Activated T-helper 17 cell treated with anti-CD3 and anti-CD28 coated beads, Interleukin-2, amount 50 U/mL, for 72 hours (primary cell): Measurements from ENCODE around the gene SLX4IP. TPM values are rescaled to one million over a fixed set of nuclear protein-coding genes. Genes with fewer than 3 reads are reported as not detected.

Experiments
- ATAC-seq: fragments of 150-1000 bp; cut with Tn5 transposase; replicated peaks from 2 replicates; pipeline ENCODE4 v1.10.0; 2021; ENCODE audit warnings: mild to moderate bottlenecking, moderate library complexity
- H3K27ac Mint-ChIP-seq: one replicate; pipeline ENCODE4 v1.8.0; 2022; ENCODE audit warnings: mixed read lengths
- H3K27me3 Mint-ChIP-seq: one replicate; pipeline ENCODE4 v1.8.0; 2022; ENCODE audit warnings: mixed read lengths
- H3K36me3 Mint-ChIP-seq: one replicate; pipeline ENCODE4 v1.8.0; 2022; ENCODE audit warnings: low read depth, mild to moderate bottlenecking, mixed read lengths
- H3K4me1 Mint-ChIP-seq: one replicate; pipeline ENCODE4 v1.8.0; 2022; ENCODE audit warnings: mixed read lengths
- H3K4me3 Mint-ChIP-seq: one replicate; pipeline ENCODE4 v1.8.0; 2022; ENCODE audit warnings: mild to moderate bottlenecking, mixed read lengths
- H3K9me3 Mint-ChIP-seq: one replicate; pipeline ENCODE4 v1.8.0; 2022; ENCODE audit warnings: mixed read lengths
- total RNA-seq, 2 donors: library from RNA; stranded (reverse); gene quantifications; one replicate each; pipeline ENCODE4 v1.2.3, GENCODE V29; 2022

The SLX4IP gene
- total RNA-seq, 2 donors from 2014 or later, result 3.9 to 4.0 TPM

DNA sequence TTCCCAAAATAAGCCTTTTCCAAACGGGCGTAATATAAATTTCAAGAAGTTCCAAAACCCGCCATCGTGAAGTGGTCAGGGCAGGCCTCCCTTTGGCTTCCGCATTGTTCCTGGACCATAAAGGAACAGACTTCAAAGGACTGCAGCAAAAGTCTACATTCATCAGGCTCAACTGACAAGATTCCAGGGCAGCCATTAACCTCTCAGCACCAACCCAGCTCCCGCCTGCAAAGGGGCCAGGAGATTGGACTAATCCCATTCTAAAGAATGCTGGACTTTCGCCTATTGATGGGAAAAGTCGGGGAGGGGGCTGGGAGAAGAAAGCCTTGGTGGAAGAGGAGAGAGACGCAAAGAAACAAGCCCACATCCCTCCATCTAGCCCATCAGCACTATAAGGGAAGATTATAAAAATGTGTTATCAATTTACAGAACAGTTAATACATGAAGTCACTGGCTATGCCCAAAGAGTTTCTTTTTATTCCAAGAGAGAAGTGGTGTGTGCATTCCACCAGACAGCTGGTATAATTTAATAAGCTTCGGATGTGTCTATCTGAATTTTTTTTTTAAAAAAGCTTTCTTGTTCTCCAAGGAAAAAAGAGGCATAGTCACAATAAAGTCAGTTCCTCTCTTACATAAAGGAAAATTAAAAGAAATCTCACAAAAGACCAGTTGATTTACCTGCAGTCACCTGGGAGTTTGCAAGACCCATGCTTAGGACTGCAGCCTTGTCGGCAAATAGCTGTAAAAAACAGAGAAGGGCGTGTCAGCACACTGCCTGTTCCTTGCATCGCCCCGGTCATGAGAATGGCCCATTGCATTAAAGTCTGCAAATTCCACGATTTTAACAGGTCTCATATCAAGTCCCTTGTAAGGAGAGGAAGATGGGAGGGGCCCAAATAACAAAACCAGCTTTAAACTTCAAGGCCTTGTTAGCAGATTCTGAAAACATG is 220.9 kb downstream of the SLX4IP start:
- H3K9me3 Mint-ChIP-seq, result no peaks in the 10 kb centered on the region
- no peak overlapping the region for H3K27ac Mint-ChIP-seq
- no peak overlapping the region for H3K4me3 Mint-ChIP-seq
- no peaks in the 10 kb centered on the region for H3K4me1 Mint-ChIP-seq
- no peaks in the 10 kb centered on the region for H3K36me3 Mint-ChIP-seq
- ATAC-seq, result no peak
- peaks cover 26% of the 10 kb centered on the region for H3K27me3 Mint-ChIP-seq

DNA sequence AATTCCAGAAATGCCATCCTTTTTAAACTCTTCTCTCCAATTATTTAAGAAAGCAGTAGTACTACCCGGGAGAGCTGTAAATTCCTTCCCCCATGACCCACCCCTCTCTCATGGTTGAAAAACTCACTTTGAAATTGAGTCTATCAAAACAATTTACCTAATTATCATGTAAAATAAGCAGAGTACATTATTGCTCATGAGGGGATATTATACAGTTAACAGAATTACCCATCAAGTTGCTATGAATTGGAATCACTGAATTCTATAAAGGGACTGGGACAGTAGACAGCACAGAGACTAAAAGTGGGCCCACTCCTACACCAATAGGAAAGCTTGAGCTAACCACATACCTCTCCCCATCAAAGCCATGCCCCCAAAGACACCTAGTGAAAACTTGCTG is 222.3 kb downstream of the SLX4IP start:
- Mint-ChIP-seq H3K36me3 (no peaks in the 10 kb centered on the region), H3K4me1 (no peaks in the 10 kb centered on the region), H3K27me3 (peaks cover 36% of the 10 kb centered on the region), H3K4me3 (no peak overlapping the region), H3K27ac (no peak overlapping the region), H3K9me3 (no peaks in the 10 kb centered on the region)
- ATAC-seq, result no peak

GRCh38 chr20:10658051-10658823 is 223.1 kb downstream of the SLX4IP start:
- Mint-ChIP-seq H3K4me3 (no peak overlapping the region), H3K4me1 (no peaks in the 10 kb centered on the region), H3K36me3 (no peaks in the 10 kb centered on the region), H3K27ac (no peak overlapping the region), H3K27me3 (peaks cover 38% of the 10 kb centered on the region), H3K9me3 (no peaks in the 10 kb centered on the region)
- ATAC-seq, result no peak

DNA sequence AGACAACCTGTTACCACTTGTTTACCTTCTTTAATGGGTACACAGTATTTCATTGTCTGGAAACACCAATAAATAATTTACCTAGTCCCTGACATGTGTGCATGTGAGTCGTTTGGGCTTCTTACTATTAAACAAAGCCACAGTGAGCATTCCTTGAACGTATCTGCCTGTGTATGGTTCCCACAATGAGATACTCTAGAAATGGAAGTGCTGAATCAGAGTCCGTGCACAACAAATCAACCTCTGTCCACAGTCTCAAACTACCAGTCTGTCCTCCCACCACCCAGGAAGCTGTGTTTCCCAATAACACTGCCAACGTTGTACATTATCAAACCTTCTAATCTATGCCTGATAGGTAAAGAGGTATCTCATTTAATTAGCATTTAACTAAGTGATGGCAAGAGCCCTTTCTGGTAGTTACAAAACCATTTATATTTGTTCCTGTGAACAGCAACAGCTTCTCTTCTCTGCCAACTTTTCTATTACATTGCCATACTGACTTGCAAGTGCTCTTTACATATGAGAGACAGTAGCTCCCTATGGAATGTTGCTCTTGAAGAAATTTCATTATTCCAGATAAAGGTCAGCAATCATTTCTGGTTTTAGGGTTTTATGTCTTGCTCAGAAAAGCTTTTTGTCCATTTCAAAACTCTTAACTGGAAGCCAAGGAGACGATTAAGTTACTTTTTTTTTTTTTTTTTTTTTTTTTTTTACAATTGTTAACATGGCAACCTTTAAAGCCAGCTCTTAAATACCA is 223.9 kb downstream of the SLX4IP start:
- H3K4me3 Mint-ChIP-seq, result no peak overlapping the region
- peaks cover 38% of the 10 kb centered on the region for H3K27me3 Mint-ChIP-seq
- no peaks in the 10 kb centered on the region for H3K36me3 Mint-ChIP-seq
- no peak overlapping the region for H3K27ac Mint-ChIP-seq
- ATAC-seq, result no peak
- no peaks in the 10 kb centered on the region for H3K9me3 Mint-ChIP-seq
- H3K4me1 Mint-ChIP-seq, result no peaks in the 10 kb centered on the region

GRCh38 chr20:10659651-10660601 is 224.8 kb downstream of the SLX4IP start:
- no peaks in the 10 kb centered on the region for H3K36me3 Mint-ChIP-seq
- no peak overlapping the region for H3K27ac Mint-ChIP-seq
- no peaks in the 10 kb centered on the region for H3K4me1 Mint-ChIP-seq
- H3K9me3 Mint-ChIP-seq, result no peaks in the 10 kb centered on the region
- peaks cover 39% of the 10 kb centered on the region for H3K27me3 Mint-ChIP-seq
- ATAC-seq, result no peak
- no peak overlapping the region for H3K4me3 Mint-ChIP-seq

GRCh38 chr20:10660661-10661060 is 225.6 kb downstream of the SLX4IP start:
- H3K4me3 Mint-ChIP-seq, result no peak overlapping the region
- peaks cover 38% of the 10 kb centered on the region for H3K27me3 Mint-ChIP-seq
- H3K27ac Mint-ChIP-seq, result no peak overlapping the region
- H3K4me1 Mint-ChIP-seq, result no peaks in the 10 kb centered on the region
- H3K36me3 Mint-ChIP-seq, result no peaks in the 10 kb centered on the region
- H3K9me3 Mint-ChIP-seq, result no peaks in the 10 kb centered on the region
- ATAC-seq, result no peak

DNA sequence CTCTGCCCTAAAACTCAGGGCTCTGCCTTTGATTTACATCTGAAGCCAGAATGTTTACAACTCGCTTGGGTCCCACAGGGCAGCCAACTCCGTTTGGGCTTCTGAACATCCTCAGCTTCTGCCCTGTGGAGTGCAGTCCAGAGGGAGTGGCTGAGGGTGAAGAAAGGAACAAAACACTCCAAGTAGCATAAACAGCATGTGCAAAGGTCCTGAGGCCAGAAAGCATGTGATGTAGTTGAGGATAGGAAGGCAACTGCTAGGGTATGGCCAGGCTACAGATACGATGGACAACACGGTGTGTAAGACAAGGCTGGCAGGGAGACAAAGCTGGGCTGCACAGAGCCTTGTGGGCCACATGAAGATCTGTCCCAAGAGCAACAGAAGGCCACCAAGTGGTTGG is 226.2 kb downstream of the SLX4IP start:
- H3K27me3 Mint-ChIP-seq, result peaks cover 39% of the 10 kb centered on the region
- H3K27ac Mint-ChIP-seq, result no peak overlapping the region
- H3K36me3 Mint-ChIP-seq, result no peaks in the 10 kb centered on the region
- ATAC-seq, result no peak
- H3K4me1 Mint-ChIP-seq, result no peaks in the 10 kb centered on the region
- no peak overlapping the region for H3K4me3 Mint-ChIP-seq
- no peaks in the 10 kb centered on the region for H3K9me3 Mint-ChIP-seq

DNA sequence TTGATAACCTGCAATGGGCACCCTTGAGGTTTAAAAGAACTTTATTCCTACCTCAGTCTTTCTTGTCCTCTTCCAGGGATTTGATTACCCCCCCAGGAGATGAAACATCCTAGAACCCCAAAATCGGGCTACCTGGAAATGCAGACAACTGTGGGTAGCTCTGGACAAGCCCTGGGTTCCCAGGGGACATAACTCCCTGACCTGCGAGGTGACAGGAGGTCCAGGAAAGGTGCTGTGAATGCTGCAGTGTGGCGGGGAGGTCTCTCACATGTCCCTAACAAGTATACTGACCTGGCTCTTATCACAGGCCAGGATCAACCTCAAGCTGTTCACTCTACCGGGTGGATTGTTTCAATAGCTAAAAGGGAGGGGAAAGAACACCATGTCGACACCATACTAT is 227.0 kb downstream of the SLX4IP start:
- Mint-ChIP-seq H3K27me3 (peaks cover 39% of the 10 kb centered on the region), H3K9me3 (no peaks in the 10 kb centered on the region), H3K4me3 (no peak overlapping the region), H3K4me1 (no peaks in the 10 kb centered on the region), H3K36me3 (no peaks in the 10 kb centered on the region), H3K27ac (no peak overlapping the region)
- ATAC-seq, result no peak

GRCh38 chr20:10662661-10663458 is 227.8 kb downstream of the SLX4IP start:
- H3K27me3 Mint-ChIP-seq, result peaks cover 36% of the 10 kb centered on the region
- H3K9me3 Mint-ChIP-seq, result no peaks in the 10 kb centered on the region
- no peaks in the 10 kb centered on the region for H3K36me3 Mint-ChIP-seq
- H3K4me1 Mint-ChIP-seq, result no peaks in the 10 kb centered on the region
- H3K4me3 Mint-ChIP-seq, result no peak overlapping the region
- ATAC-seq, result no peak
- no peak overlapping the region for H3K27ac Mint-ChIP-seq

DNA sequence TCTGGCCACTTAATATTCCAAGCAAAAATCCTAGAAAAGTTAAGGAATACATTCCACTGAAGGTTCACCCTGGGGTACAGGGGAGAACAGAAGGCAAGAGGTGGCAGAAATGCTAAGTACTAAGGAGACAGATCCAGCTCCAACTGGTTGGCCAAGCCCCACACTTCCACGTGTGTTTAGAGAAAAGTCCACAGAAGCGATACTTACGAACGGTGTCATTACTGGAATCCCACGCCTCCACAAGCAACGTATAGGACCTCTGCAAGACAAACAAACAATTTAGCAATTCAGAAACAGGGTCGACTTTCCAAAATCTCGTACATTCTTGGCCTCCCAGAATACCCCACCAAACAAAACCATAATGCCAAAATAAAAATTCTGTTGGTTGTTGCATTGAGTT is 228.7 kb downstream of the SLX4IP start:
- Mint-ChIP-seq H3K27me3 (peaks cover 37% of the 10 kb centered on the region), H3K4me3 (no peak overlapping the region), H3K27ac (no peak overlapping the region), H3K4me1 (no peaks in the 10 kb centered on the region), H3K9me3 (no peaks in the 10 kb centered on the region), H3K36me3 (no peaks in the 10 kb centered on the region)
- ATAC-seq, result no peak

DNA sequence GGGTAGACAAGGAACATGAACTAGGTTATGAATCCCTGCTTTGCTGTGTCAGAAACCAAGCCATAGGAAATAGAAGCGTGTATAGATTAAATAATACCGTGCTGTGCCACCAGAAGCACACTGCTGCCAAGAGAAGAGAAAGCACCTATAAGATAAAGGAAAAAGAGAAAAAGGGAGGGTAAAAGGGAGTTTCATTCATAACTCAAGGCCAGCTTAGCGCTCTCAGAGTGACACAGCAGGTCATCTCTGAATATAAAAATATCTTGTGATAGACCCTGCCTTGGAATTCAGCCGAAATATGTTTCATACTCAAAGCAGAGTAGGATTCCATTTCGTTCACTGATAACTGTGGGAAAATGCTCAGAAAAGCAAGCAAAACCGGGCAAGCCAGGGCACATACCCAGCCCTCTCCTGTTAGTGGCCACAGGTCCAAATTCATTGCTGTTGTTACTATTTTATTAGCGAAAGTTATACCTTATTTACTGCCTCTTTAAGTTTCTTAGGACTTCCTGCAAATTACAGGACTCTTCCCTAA is 230.0 kb downstream of the SLX4IP start:
- Mint-ChIP-seq H3K27ac (no peak overlapping the region), H3K36me3 (no peaks in the 10 kb centered on the region), H3K9me3 (no peaks in the 10 kb centered on the region), H3K4me3 (no peak overlapping the region), H3K27me3 (peaks cover 40% of the 10 kb centered on the region), H3K4me1 (no peaks in the 10 kb centered on the region)
- no peak for ATAC-seq

DNA sequence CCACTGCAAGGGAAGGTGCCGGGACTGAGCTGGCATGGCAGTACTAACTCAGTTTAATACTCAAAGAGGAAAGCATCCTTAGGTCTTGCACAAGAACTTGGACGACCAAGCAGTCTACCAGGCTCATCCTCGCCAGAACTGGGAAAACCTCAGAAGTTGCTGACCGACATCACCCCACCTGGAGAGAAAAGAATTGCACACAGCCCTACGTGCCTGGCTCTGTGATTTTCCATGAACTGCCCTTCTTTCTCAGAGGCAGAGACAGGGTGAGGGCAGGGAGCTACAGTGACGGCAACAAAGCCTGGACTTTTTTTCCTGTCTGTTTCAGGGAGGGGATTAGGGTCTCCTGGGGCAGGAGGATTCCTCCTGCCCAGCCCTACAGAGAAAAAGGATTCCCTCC is 230.7 kb downstream of the SLX4IP start:
- Mint-ChIP-seq H3K4me3 (no peak overlapping the region), H3K4me1 (no peaks in the 10 kb centered on the region), H3K27ac (no peak overlapping the region), H3K27me3 (peaks cover 43% of the 10 kb centered on the region), H3K9me3 (no peaks in the 10 kb centered on the region), H3K36me3 (no peaks in the 10 kb centered on the region)
- ATAC-seq, result no peak
